Measurements from ENCODE around the gene LRRC8C.

The LRRC8C gene

DNA sequence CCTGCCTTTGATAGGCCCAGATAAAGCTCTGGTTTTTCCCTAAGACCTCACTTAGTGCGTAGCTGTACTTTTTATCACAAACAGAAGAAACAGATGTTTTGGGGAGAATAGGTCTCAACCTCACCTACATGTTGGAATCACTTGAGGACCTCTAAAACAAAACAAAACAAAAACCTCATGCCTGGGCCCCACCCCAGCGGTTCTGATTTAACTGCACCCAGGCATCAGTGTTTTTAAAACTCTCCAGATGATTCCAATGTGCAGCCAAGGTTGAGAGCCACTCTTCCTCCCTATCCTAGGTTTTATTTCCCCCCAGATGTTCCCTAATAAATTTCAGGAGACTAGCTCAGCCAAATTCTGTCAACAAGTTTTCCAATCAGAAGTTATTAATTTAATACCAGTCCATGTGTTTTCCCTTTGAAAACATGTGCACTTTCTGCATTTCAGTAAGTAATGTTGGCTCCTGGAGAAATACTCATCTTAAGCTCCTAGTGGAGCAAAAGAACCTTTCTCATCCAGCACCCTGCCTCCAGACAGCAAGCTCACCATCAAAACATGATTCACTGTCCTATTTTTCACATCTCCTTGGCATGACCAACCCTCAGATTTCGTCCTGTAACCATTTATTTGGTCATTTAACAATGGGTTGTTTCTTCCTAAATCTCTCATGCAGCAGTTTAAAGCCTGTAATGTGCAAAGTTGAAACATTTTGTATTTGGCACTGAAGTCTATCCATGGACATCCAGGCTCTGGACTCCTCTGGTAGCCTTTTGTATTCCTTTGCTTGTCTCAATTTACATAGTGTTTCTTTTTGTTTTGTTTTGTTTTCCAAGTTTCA is 27.5 kb downstream of the LRRC8C start:
- no peak overlapping the region for H2AFZ ChIP-seq (ENCODE audit: low read depth, low read length, severe bottlenecking)
- H3K79me2 ChIP-seq (ENCODE audit: insufficient read depth, low read length): no peaks in the 10 kb centered on the region
- no peak overlapping the region for H3K4me3 ChIP-seq (ENCODE audit: insufficient read depth, low read length, poor library complexity, severe bottlenecking)
- H3K4me2 ChIP-seq (ENCODE audit: low read depth, low read length, poor library complexity, severe bottlenecking): no peak overlapping the region
- no peaks in the 10 kb centered on the region for H3K27me3 ChIP-seq (ENCODE audit: low read length)
- no peak overlapping the region for H3K27ac ChIP-seq (ENCODE audit: low read depth, low read length)
- H3K36me3 ChIP-seq (ENCODE audit: low read length): no peaks in the 10 kb centered on the region
- H4K20me1 ChIP-seq (ENCODE audit: low read depth, low read length): no peaks in the 10 kb centered on the region
- TF ChIP-seq EZH2phosphoT487 (conservative IDR thresholded peaks at IDR 0.05; ENCODE audit: low read length) (no peak), CTCF (IDR thresholded peaks at IDR 0.05; ENCODE audit: insufficient read depth, low read length, poor library complexity, severe bottlenecking) (no peak)
- H3F3A ChIP-seq (ENCODE audit: insufficient read depth): no peaks in the 10 kb centered on the region
- no peaks in the 10 kb centered on the region for H3K9me3 ChIP-seq (ENCODE audit: insufficient read depth, low read length)
- H3K9me2 ChIP-seq (replicated peaks; ENCODE audit: insufficient read depth, low read length): no peaks in the 10 kb centered on the region
- no peak overlapping the region for H3K9ac ChIP-seq (ENCODE audit: low read length)

DNA sequence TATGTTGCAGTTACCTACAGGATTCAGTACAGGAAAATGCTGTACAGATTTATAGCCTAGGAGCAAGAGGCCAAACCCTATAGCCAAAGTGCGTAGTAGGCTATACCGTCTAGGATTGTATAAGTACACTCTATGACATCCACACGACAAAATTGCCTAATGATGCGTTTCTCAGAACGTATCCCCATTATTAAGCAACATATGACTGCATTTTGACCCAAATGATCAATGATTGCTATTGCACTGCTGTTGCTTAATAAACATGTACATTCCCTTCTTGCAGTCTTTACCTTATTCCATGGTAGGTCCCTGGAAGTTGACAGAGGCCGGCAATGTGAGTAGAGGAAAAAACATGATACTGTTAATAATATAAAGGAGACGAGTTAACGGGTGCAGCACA is 33.0 kb downstream of the LRRC8C start:
- H4K20me1 ChIP-seq (ENCODE audit: low read depth, low read length): 0 out of 2 replicates have a peak, but pooled peaks cover 4% of the 10 kb centered on the region
- H3K9ac ChIP-seq (ENCODE audit: low read length): no peak overlapping the region
- H3K79me2 ChIP-seq (ENCODE audit: insufficient read depth, low read length): no peaks in the 10 kb centered on the region

GRCh38 chr1:89666640-89667039 is 33.7 kb downstream of the LRRC8C start:
- no peaks in the 10 kb centered on the region for H3K79me2 ChIP-seq (ENCODE audit: insufficient read depth, low read length)
- H3K27me3 ChIP-seq (ENCODE audit: low read length): no peaks in the 10 kb centered on the region

More for the DNA sequence above, 33.0 kb downstream of the LRRC8C start:
- Histone ChIP-seq H3K9me2 (replicated peaks; ENCODE audit: insufficient read depth, low read length) (no peaks in the 10 kb centered on the region), H3K36me3 (ENCODE audit: low read length) (no peaks in the 10 kb centered on the region), H3K4me3 (ENCODE audit: insufficient read depth, low read length, poor library complexity, severe bottlenecking) (no peak overlapping the region), H3K4me2 (ENCODE audit: low read depth, low read length, poor library complexity, severe bottlenecking) (no peak overlapping the region), H3F3A (ENCODE audit: insufficient read depth) (no peaks in the 10 kb centered on the region), H3K27ac (ENCODE audit: low read depth, low read length) (no peak overlapping the region), H3K27me3 (ENCODE audit: low read length) (no peaks in the 10 kb centered on the region), H3K9me3 (ENCODE audit: insufficient read depth, low read length) (no peaks in the 10 kb centered on the region), H2AFZ (ENCODE audit: low read depth, low read length, severe bottlenecking) (no peak overlapping the region)
- TF ChIP-seq EZH2phosphoT487 (conservative IDR thresholded peaks at IDR 0.05; ENCODE audit: low read length) (no peak), CTCF (IDR thresholded peaks at IDR 0.05; ENCODE audit: insufficient read depth, low read length, poor library complexity, severe bottlenecking) (no peak)

More at GRCh38 chr1:89666640-89667039, 33.7 kb downstream of the LRRC8C start:
- H3K4me3 ChIP-seq (ENCODE audit: insufficient read depth, low read length, poor library complexity, severe bottlenecking): no peak overlapping the region
- TF ChIP-seq EZH2phosphoT487 (conservative IDR thresholded peaks at IDR 0.05; ENCODE audit: low read length) (no peak), CTCF (IDR thresholded peaks at IDR 0.05; ENCODE audit: insufficient read depth, low read length, poor library complexity, severe bottlenecking) (no peak)
- no peak overlapping the region for H3K9ac ChIP-seq (ENCODE audit: low read length)
- 0 out of 2 replicates have a peak, but pooled peaks cover 4% of the 10 kb centered on the region for H4K20me1 ChIP-seq (ENCODE audit: low read depth, low read length)
- H3K9me2 ChIP-seq (replicated peaks; ENCODE audit: insufficient read depth, low read length): no peaks in the 10 kb centered on the region
- H3K27ac ChIP-seq (ENCODE audit: low read depth, low read length): no peak overlapping the region
- H2AFZ ChIP-seq (ENCODE audit: low read depth, low read length, severe bottlenecking): no peak overlapping the region
- H3K4me2 ChIP-seq (ENCODE audit: low read depth, low read length, poor library complexity, severe bottlenecking): no peak overlapping the region
- H3K36me3 ChIP-seq (ENCODE audit: low read length): no peaks in the 10 kb centered on the region
- H3F3A ChIP-seq (ENCODE audit: insufficient read depth): no peaks in the 10 kb centered on the region
- no peaks in the 10 kb centered on the region for H3K9me3 ChIP-seq (ENCODE audit: insufficient read depth, low read length)
